Ishikawa (cell line): ENCODE data around the gene PRIMA1.

Source experiments
- CEBPB ChIP-seq: IDR thresholded peaks from 2 replicates; pipeline ENCODE4 v1.6.1; 2012
- CREB1 ChIP-seq: IDR thresholded peaks from 2 replicates; pipeline ENCODE4 v1.6.1; 2012; ENCODE audit warnings: low read depth
- EGR1 ChIP-seq: IDR thresholded peaks from 2 replicates; pipeline ENCODE4 v1.6.1; 2012
- EP300 ChIP-seq: IDR thresholded peaks from 2 replicates; pipeline ENCODE4 v1.6.1; 2012; ENCODE audit warnings: borderline replicate concordance
- MAX ChIP-seq: IDR thresholded peaks from 2 replicates; pipeline ENCODE4 v1.6.1; 2012
- RAD21 ChIP-seq: IDR thresholded peaks from 2 replicates; pipeline ENCODE4 v1.6.1; 2012; ENCODE audit warnings: low read depth
- REST ChIP-seq: IDR thresholded peaks from 2 replicates; pipeline ENCODE4 v1.6.1; 2012; ENCODE audit warnings: low read depth, mild to moderate bottlenecking
- TEAD4 ChIP-seq: IDR thresholded peaks from 2 replicates; pipeline ENCODE4 v1.6.1; 2012

GRCh38 chr14:93745603-93746273, 42.5 kb downstream of the PRIMA1 start:
- TF ChIP-seq TEAD4 (no peak), EGR1 (no peak), MAX (no peak), REST (no peak), RAD21 (no peak), CEBPB (no peak), CREB1 (no peak), EP300 (no peak)
